GM23248 (cell line): ENCODE results near the gene EMP2. TPM values are rescaled to one million over a fixed set of nuclear protein-coding genes. Genes with fewer than 3 reads are reported as not detected.
"Not testable (repeated sequence)": the region's sequence is repeated elsewhere in the genome, so short reads cannot be mapped to it uniquely, and the experiment has no call there.

Source experiments
- DNase-seq: peaks from one replicate; pipeline ENCODE4 v3.0.0-alpha.2; 2015
- H2AFZ ChIP-seq: fragments of 200-600 bp; sonication (generic); 2 replicates; pipeline ENCODE4 v1.6.1; 2016; ENCODE audit warnings: antibody characterized with exemption
- H3F3A ChIP-seq: fragments of 200-600 bp; sonication (generic); 2 replicates; pipeline ENCODE4 v1.6.1; 2016; ENCODE audit warnings: mild to moderate bottlenecking, antibody characterized with exemption, mixed run types; ENCODE audit not compliant: insufficient read depth
- H3K27ac ChIP-seq: fragments of 200-600 bp; sonication (generic); 2 replicates; pipeline ENCODE4 v1.5.1; 2016; ENCODE audit warnings: mild to moderate bottlenecking
- H3K27me3 ChIP-seq: fragments of 200-600 bp; sonication (generic); replicated peaks from 2 replicates; pipeline ENCODE4 v1.6.1; 2016; ENCODE audit warnings: mild to moderate bottlenecking; ENCODE audit not compliant: insufficient read depth
- H3K36me3 ChIP-seq: fragments of 200-600 bp; sonication (generic); 2 replicates; pipeline ENCODE4 v1.6.1; 2016; ENCODE audit warnings: low read depth, mild to moderate bottlenecking
- H3K4me1 ChIP-seq: fragments of 200-600 bp; sonication (generic); 2 replicates; pipeline ENCODE4 v1.6.1; 2016; ENCODE audit warnings: mild to moderate bottlenecking; ENCODE audit not compliant: insufficient read depth
- H3K4me2 ChIP-seq: fragments of 200-600 bp; sonication (generic); one replicate; pipeline ENCODE4 v1.6.1; 2016; ENCODE audit warnings: mild to moderate bottlenecking; ENCODE audit not compliant: unreplicated experiment
- H3K4me3 ChIP-seq: fragments of 200-600 bp; sonication (generic); 2 replicates; pipeline ENCODE4 v1.5.1; 2016; ENCODE audit warnings: mild to moderate bottlenecking
- H3K79me2 ChIP-seq: fragments of 200-600 bp; sonication (generic); 2 replicates; pipeline ENCODE4 v1.6.1; 2016; ENCODE audit warnings: mild to moderate bottlenecking; ENCODE audit not compliant: insufficient read depth
- H3K9ac ChIP-seq: fragments of 200-600 bp; sonication (generic); 2 replicates; pipeline ENCODE4 v1.6.1; 2016; ENCODE audit warnings: mild to moderate bottlenecking
- H3K9me2 ChIP-seq: fragments of 200-600 bp; sonication (generic); 2 replicates; pipeline ENCODE4 v1.6.1; 2016; ENCODE audit warnings: mixed run types, mild to moderate bottlenecking, moderate library complexity; ENCODE audit not compliant: insufficient read depth
- H3K9me3 ChIP-seq: fragments of 200-600 bp; sonication (generic); one replicate; pipeline ENCODE4 v1.6.1; 2017; ENCODE audit warnings: low read depth
- H4K20me1 ChIP-seq: fragments of 200-600 bp; sonication (generic); 2 replicates; pipeline ENCODE4 v1.6.0; 2016; ENCODE audit not compliant: insufficient read depth
- EZH2 ChIP-seq: fragments of 200-600 bp; sonication (generic); IDR thresholded peaks from 2 replicates; pipeline ENCODE4 v1.6.1; 2018; ENCODE audit warnings: antibody characterized with exemption, mild to moderate bottlenecking; ENCODE audit not compliant: insufficient read depth, poor library complexity, severe bottlenecking
- EZH2phosphoT487 ChIP-seq: fragments of 200-600 bp; sonication (generic); IDR thresholded peaks from 2 replicates; pipeline ENCODE4 v1.6.1; 2018; ENCODE audit warnings: antibody characterized with exemption, moderate library complexity, mild to moderate bottlenecking, low read depth; ENCODE audit not compliant: insufficient read depth
- WGBS, 2 experiments: methylation state at CpG; one replicate each; pipeline ENCODE4 v1.1.6; 2015 to 2017; ENCODE audit warnings: low lambda C conversion rate in 2 of 2, low coverage in 1 of 2; ENCODE audit errors: missing lambda C conversion rate in 2 of 2; 5-methylcytosine and 5-hydroxymethylcytosine counted together
- in situ Hi-C: fragments of 300-500 bp; cut with MboI; formaldehyde crosslinking; loops from 2 replicates; pipeline ENCODE4 v1.15.0; 2020
- polyA plus RNA-seq: library from polyadenylated mRNA; unstranded; fragments of >200 nt; fragmentation: Nextera tagmentation; extraction: Ambion mirVana; gene quantifications from 2 replicates; pipeline ENCODE4 v1.2.1, GENCODE V29; 2016
- total RNA-seq: library from RNA; depleted of rRNA; stranded (reverse); fragments of >200 nt; shearing (Covaris generic); gene quantifications from 2 replicates; pipeline ENCODE4 v1.2.3, GENCODE V29; 2014

Gene EMP2
- total and polyA plus RNA-seq, 2 experiments from 2014 or later = 26.0 to 73.7 TPM

DNA sequence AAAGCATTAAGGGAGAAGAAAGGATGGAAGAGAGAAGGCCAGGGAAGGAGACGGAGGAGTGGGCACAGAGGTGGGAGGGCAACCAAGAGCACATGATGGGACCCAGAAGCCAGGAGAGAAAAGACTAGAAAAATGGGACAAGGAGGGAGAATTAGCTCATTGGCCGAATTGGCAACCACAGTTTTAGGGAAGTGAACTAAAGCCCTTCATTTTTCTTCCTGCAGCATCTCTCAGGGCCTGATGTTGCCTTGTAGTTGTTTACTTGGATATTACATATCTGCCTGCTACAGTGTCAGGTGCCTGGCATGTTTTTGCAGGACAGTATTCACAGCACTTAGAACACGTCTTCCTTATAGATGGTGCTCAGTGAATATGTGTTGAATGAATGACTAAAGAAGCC is 19.0 kb downstream of the EMP2 start:
- Histone ChIP-seq H3K9ac (no peak overlapping the region), H3K27me3 (no peaks in the 10 kb centered on the region), H3K4me3 (no peak overlapping the region), H3F3A (peaks cover 18% of the 10 kb centered on the region; the same call in 1 of the 2 replicates), H3K9me3 (no peaks in the 10 kb centered on the region), H3K9me2 (no peaks in the 10 kb centered on the region), H3K4me1 (peaks cover 18% of the 10 kb centered on the region), H3K79me2 (peaks cover 86% of the 10 kb centered on the region), H2AFZ (no peak overlapping the region), H3K4me2 (no peak overlapping the region), H3K27ac (no peak overlapping the region), H4K20me1 (no peaks in the 10 kb centered on the region), H3K36me3 (0 out of 2 replicates have a peak, but pooled peaks cover 3% of the 10 kb centered on the region)
- no peak for TF ChIP-seq EZH2
- no peak for TF ChIP-seq EZH2phosphoT487
- WGBS, 2 experiments = 68 to 85% methylated on average over 3 of the region's 3 CpGs
- no peak for DNase-seq
- in situ Hi-C loops = no loop called here

DNA sequence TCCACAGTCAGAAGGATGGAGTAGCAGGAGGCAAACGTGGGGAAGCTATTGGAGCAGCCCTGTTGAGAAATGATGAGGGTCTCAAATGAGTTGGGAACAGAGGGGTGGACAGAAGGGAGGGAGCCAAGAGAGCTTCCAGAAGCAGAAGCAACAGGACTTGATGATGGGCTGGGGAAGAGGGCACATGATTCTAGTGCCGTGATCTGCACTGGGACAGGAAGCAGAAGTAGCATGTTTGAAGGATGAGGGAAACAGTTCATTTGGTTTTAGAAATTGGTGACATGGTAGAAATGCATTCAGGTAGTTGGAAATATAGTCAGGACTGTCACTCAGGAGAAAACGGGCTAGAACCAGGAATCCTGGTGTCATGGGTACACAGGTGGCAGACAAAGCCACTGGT is 19.4 kb downstream of the EMP2 start:
- 0 out of 2 replicates have a peak, but pooled peaks cover 3% of the 10 kb centered on the region for H3K36me3 ChIP-seq
- no peak for TF ChIP-seq EZH2
- no peak for TF ChIP-seq EZH2phosphoT487
- H3K4me2 ChIP-seq = no peak overlapping the region
- in situ Hi-C loops = no loop called here
- no peaks in the 10 kb centered on the region for H4K20me1 ChIP-seq
- no peak for DNase-seq
- peaks cover 86% of the 10 kb centered on the region for H3K79me2 ChIP-seq
- no peak overlapping the region for H3K27ac ChIP-seq
- H3K9me3 ChIP-seq = no peaks in the 10 kb centered on the region
- peaks cover 18% of the 10 kb centered on the region for H3K4me1 ChIP-seq
- H3K9ac ChIP-seq = no peak overlapping the region
- no peak overlapping the region for H2AFZ ChIP-seq
- H3K27me3 ChIP-seq = no peaks in the 10 kb centered on the region
- WGBS, 2 experiments = 96 to 97% methylated on average over 3 of the region's 3 CpGs
- no peak overlapping the region for H3K4me3 ChIP-seq
- H3F3A ChIP-seq = peaks cover 18% of the 10 kb centered on the region; the same call in 1 of the 2 replicates
- no peaks in the 10 kb centered on the region for H3K9me2 ChIP-seq

DNA sequence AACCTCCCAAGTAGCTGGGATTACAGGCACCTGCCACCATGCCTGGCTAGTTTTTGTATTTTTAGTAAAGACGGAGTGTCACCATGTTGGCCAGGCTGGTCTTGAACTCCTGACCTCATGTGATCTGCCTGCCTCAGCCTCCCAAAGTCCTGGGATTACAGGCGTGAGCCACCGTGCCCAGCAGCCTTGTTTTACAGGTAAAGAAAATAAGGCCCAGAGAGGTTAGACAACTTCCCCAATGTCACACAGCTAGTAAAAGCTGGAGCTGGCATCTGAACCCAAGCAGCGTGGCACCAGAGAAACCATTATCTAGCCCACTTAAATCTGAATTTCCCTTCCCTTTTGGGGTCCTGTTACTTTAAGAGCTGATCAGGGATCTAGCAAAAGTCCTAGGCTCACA is 20.6 kb downstream of the EMP2 start:
- H2AFZ ChIP-seq, DNase-seq, in situ Hi-C loops, H3K9me3 ChIP-seq, H3K9me2 ChIP-seq, H3K36me3 ChIP-seq, H3K4me3 ChIP-seq, H3K27me3 ChIP-seq, H4K20me1 ChIP-seq: not testable (repeated sequence)
- Histone ChIP-seq H3K79me2 (peaks cover 86% of the 10 kb centered on the region), H3F3A (peaks cover 18% of the 10 kb centered on the region; the same call in 1 of the 2 replicates), H3K27ac (peak overlapping the region; percentile 83), H3K4me2 (peak overlapping the region; percentile 68), H3K4me1 (peaks cover 18% of the 10 kb centered on the region), H3K9ac (peak overlapping the region; percentile 71; the same call in 1 of the 2 replicates)
- 75 to 84% methylated on average over 4 of the region's 4 CpGs for WGBS, 2 experiments

DNA sequence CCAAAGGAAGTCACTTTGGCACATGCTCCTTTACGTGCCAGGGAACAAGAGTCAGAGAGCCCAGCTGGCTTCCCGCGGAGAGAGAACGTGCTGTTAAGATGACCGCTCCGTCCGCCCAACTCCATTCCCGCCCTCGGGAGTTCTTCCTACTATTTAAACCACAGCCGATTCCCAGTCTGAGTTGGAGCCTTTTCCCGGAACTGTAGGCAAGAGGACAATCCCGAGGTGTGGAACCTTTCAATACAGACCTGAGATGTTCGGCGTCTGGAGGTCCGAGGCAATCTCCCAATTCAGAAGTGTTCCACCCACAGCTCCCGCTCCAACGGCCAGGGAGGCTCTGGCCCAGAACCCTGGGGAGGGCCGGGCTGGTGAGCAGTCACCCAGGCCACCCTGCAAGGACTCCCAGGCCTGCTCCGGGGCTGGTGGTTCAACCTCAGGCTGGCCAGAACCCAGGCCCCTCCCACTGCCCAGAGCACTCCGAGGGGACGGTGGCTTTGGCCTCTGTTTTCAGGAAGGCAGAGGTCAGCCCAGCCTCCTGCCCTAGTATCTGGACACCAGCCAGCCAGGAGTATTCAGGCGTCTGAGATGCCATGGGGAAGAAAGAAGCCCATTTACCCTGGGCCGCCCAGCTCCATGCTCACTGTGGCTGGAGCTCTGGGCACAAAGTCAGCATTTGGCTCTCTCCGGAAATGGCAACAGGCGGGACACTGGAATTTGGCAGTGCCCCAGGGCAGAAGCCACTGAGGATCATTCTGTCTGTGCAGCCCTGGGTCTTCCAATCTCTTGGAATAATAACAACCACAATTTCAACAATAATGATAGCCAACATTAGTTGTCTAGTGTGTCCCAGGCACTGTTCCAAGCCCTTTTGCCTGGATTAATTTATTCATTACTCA is 21.4 kb downstream of the EMP2 start:
- peak; percentile 84 for DNase-seq
- Histone ChIP-seq H3K79me2 (peaks cover 87% of the 10 kb centered on the region), H3K9me3 (no peaks in the 10 kb centered on the region), H3K9ac (peak overlapping the region; percentile 71), H3K4me2 (peak overlapping the region; percentile 68), H3K4me1 (peaks cover 18% of the 10 kb centered on the region), H3K27ac (peak overlapping the region; percentile 83), H3F3A (peaks cover 18% of the 10 kb centered on the region; the same call in 1 of the 2 replicates), H3K36me3 (0 out of 2 replicates have a peak, but pooled peaks cover 3% of the 10 kb centered on the region), H3K4me3 (peak overlapping the region; percentile 62), H3K9me2 (no peaks in the 10 kb centered on the region), H3K27me3 (no peaks in the 10 kb centered on the region), H2AFZ (peak overlapping the region; percentile 90), H4K20me1 (no peaks in the 10 kb centered on the region)
- in situ Hi-C loops = no loop called here
- WGBS, 2 experiments = 2 to 3% methylated on average over 25 of the region's 25 CpGs
- no peak for TF ChIP-seq EZH2
- TF ChIP-seq EZH2phosphoT487 = no peak
